H1 (cell line): ENCODE data around the gene FANCI. TPM values are rescaled to one million over a fixed set of nuclear protein-coding genes. Genes with fewer than 3 reads are reported as not detected.
A peak's percentile ranks its signal among the peaks of the same experiment; 100 is the strongest.

Experiments
- CTCF ChIA-PET: fragments of 300-600 bp; sonication (Branson Sonifier 250); formaldehyde crosslinking; loops from one replicate; lab custom pipeline; 2021; ENCODE audit not compliant: partially characterized antibody; lab: Charles Lee
- POLR2A ChIA-PET: fragments of 300-600 bp; sonication (Branson Sonifier 250); formaldehyde crosslinking; loops from one replicate; lab custom pipeline; 2021; ENCODE audit warnings: inconsistent platforms; ENCODE audit not compliant: partially characterized antibody; lab: Charles Lee
- DNase-seq, 2 experiments: peaks; one replicate each; pipeline versions ENCODE4 v3.0.0 to v3.0.0-alpha.2; 2010 to 2022; ENCODE audit warnings: low spot score in 2 of 2, low read depth in 1 of 2, mixed read lengths in 1 of 2
- FAIRE-seq: peaks from 2 replicates; lab custom pipeline; 2011; peaks lifted over from hg19 to GRCh38; lab: Jason Lieb, UNC
- H2AFZ ChIP-seq: 2 replicates; pipeline ENCODE4 v1.8.1; 2012; ENCODE audit warnings: low read length, inconsistent platforms
- H2AK5ac ChIP-seq: 2 replicates; pipeline ENCODE4 v1.6.1; 2013; ENCODE audit warnings: low read depth, low read length
- H2BK120ac ChIP-seq: replicated peaks from 2 replicates; pipeline ENCODE3; 2013; ENCODE audit warnings: low read depth, low read length, inconsistent platforms
- H2BK12ac ChIP-seq: 2 replicates; pipeline ENCODE4 v1.6.1; 2013; ENCODE audit warnings: low read depth, low read length
- H2BK15ac ChIP-seq: 2 replicates; pipeline ENCODE4 v1.6.1; 2013; ENCODE audit warnings: low read length
- H2BK20ac ChIP-seq: 2 replicates; pipeline ENCODE4 v1.6.1; 2013; ENCODE audit warnings: low read length
- H2BK5ac ChIP-seq: 2 replicates; pipeline ENCODE4 v1.6.1; 2013; ENCODE audit warnings: low read depth, low read length
- H3K14ac ChIP-seq: 2 replicates; pipeline ENCODE4 v1.6.1; 2013; ENCODE audit warnings: inconsistent platforms; ENCODE audit not compliant: insufficient read length
- H3K18ac ChIP-seq: 2 replicates; pipeline ENCODE4 v1.6.1; 2013; ENCODE audit warnings: low read length; ENCODE audit errors: extremely low read depth
- H3K23ac ChIP-seq: 2 replicates; pipeline ENCODE4 v1.6.1; 2013; ENCODE audit warnings: inconsistent platforms; ENCODE audit not compliant: insufficient read length
- H3K23me2 ChIP-seq: 2 replicates; pipeline ENCODE4 v1.6.1; 2013; ENCODE audit warnings: low read depth, low read length
- H3K27ac ChIP-seq: 2 replicates; pipeline ENCODE4 v1.6.1; 2011; ENCODE audit warnings: low read depth, low read length, inconsistent platforms
- H3K27me3 ChIP-seq, 4 experiments: replicated peaks in 1 of 4; 1 replicate in 1 of 4; 2 replicates in 3 of 4; pipeline versions ENCODE4 v1.6.1 to v1.8.1; 2011 to 2013; ENCODE audit warnings: low read length in 3 of 4, mild to moderate bottlenecking in 3 of 4, inconsistent platforms in 2 of 4, mixed read lengths in 2 of 4, moderate library complexity in 1 of 4; ENCODE audit not compliant: control insufficient read depth in 3 of 4, insufficient read depth in 3 of 4; ENCODE audit errors: extremely low read depth in 1 of 4
- H3K36me3 ChIP-seq, 4 experiments: 2 replicates each; pipeline versions ENCODE4 v1.6.1 to v1.8.1; 2011 to 2013; ENCODE audit warnings: mild to moderate bottlenecking in 4 of 4, low read length in 3 of 4, moderate library complexity in 2 of 4, control low read depth in 1 of 4, inconsistent platforms in 1 of 4; ENCODE audit not compliant: insufficient read depth in 4 of 4, control insufficient read depth in 2 of 4
- H3K4ac ChIP-seq: replicated peaks from 2 replicates; pipeline ENCODE3; 2013; ENCODE audit warnings: low read length, low read depth, mixed read lengths, inconsistent platforms; ENCODE audit not compliant: insufficient read length
- H3K4me1 ChIP-seq, 4 experiments: replicated peaks in 1 of 4; 1 replicate in 1 of 4; 2 replicates in 3 of 4; pipeline versions ENCODE4 v1.6.1 to v1.8.1; 2011 to 2013; ENCODE audit warnings: low read length in 3 of 4, inconsistent platforms in 2 of 4, mixed read lengths in 1 of 4; ENCODE audit not compliant: insufficient read depth in 4 of 4, control insufficient read depth in 3 of 4
- H3K4me2 ChIP-seq, 2 experiments: 2 replicates each; pipeline versions ENCODE4 v1.6.1 to v1.8.1; 2011 to 2013; ENCODE audit warnings: low read depth in 2 of 2, low read length in 2 of 2, control low read depth in 1 of 2, inconsistent platforms in 1 of 2, mild to moderate bottlenecking in 1 of 2; ENCODE audit not compliant: insufficient read depth in 1 of 2
- H3K4me3 ChIP-seq, 4 experiments: fragments of 200-600, 300-600 bp in 1 of 4; sonication (generic), shearing (Covaris generic), sonication (Bioruptor Twin) in 1 of 4; 2 replicates each; pipeline versions ENCODE4 v1.5.1 to v1.8.1; 2011 to 2016; ENCODE audit warnings: low read length in 4 of 4, low read depth in 3 of 4, control low read depth in 2 of 4, inconsistent platforms in 2 of 4, mild to moderate bottlenecking in 2 of 4, mixed read lengths in 1 of 4, moderate library complexity in 1 of 4; ENCODE audit not compliant: insufficient read depth in 2 of 4; ENCODE audit errors: extremely low read depth in 1 of 4
- H3K56ac ChIP-seq: replicated peaks from 2 replicates; pipeline ENCODE3; 2013; ENCODE audit warnings: low read depth, mild to moderate bottlenecking, mixed read lengths, low read length, inconsistent platforms; ENCODE audit not compliant: insufficient read length
- H3K79me1 ChIP-seq: 2 replicates; pipeline ENCODE4 v1.6.1; 2013; ENCODE audit warnings: low read depth, low read length, control low read depth
- H3K79me2 ChIP-seq, 2 experiments: 2 replicates each; pipeline versions ENCODE4 v1.6.1 to v1.8.1; 2012 to 2013; ENCODE audit warnings: low read length in 2 of 2, mild to moderate bottlenecking in 2 of 2, inconsistent platforms in 1 of 2; ENCODE audit not compliant: insufficient read depth in 2 of 2, control insufficient read depth in 1 of 2
- H3K9ac ChIP-seq, 4 experiments: replicated peaks in 1 of 4; 1 replicate in 1 of 4; 2 replicates in 3 of 4; pipeline versions ENCODE4 v1.6.1 to v1.8.1; 2011 to 2013; ENCODE audit warnings: low read depth in 3 of 4, low read length in 3 of 4, control low read depth in 2 of 4, mild to moderate bottlenecking in 2 of 4, moderate library complexity in 2 of 4, inconsistent platforms in 1 of 4; ENCODE audit errors: extremely low read depth in 1 of 4
- H3K9me3 ChIP-seq, 2 experiments: 2 replicates each; pipeline versions ENCODE4 v1.6.1 to v1.8.1; 2012 to 2013; ENCODE audit warnings: mild to moderate bottlenecking in 2 of 2, moderate library complexity in 2 of 2, control low read depth in 1 of 2, inconsistent platforms in 1 of 2, low read depth in 1 of 2, low read length in 1 of 2, mixed read lengths in 1 of 2; ENCODE audit not compliant: insufficient read depth in 2 of 2
- H4K20me1 ChIP-seq, 2 experiments: replicated peaks in 1 of 2; 2 replicates each; pipeline versions ENCODE3 to v1.8.1; 2011 to 2013; ENCODE audit warnings: inconsistent platforms in 2 of 2, low read length in 2 of 2, mild to moderate bottlenecking in 1 of 2; ENCODE audit not compliant: insufficient read depth in 2 of 2, control insufficient read depth in 1 of 2
- H4K5ac ChIP-seq: 2 replicates; pipeline ENCODE4 v1.6.1; 2013; ENCODE audit warnings: low read length, low read depth, mixed read lengths, inconsistent platforms; ENCODE audit not compliant: insufficient read length
- H4K8ac ChIP-seq: 2 replicates; pipeline ENCODE4 v1.8.0; 2013; ENCODE audit warnings: mild to moderate bottlenecking, moderate library complexity, low read length, inconsistent platforms; ENCODE audit not compliant: insufficient read depth; ENCODE audit errors: extremely low read depth
- H4K91ac ChIP-seq: replicated peaks from 2 replicates; pipeline ENCODE3; 2013; ENCODE audit warnings: low read length, mixed read lengths, inconsistent platforms; ENCODE audit not compliant: insufficient read length
- EP300 ChIP-seq, 2 experiments: IDR thresholded peaks; 1 replicate in 1 of 2; 2 replicates in 1 of 2; pipeline ENCODE4 v1.6.1; 2011 to 2012; ENCODE audit warnings: low read depth in 2 of 2, low read length in 2 of 2, mild to moderate bottlenecking in 2 of 2, borderline replicate concordance in 1 of 2, inconsistent platforms in 1 of 2, moderate library complexity in 1 of 2
- POLR2A ChIP-seq, 2 experiments: IDR thresholded peaks; 1 replicate in 1 of 2; 2 replicates in 1 of 2; pipeline ENCODE4 v1.6.1; 2011; ENCODE audit warnings: low read depth in 2 of 2, low read length in 2 of 2, mild to moderate bottlenecking in 2 of 2; ENCODE audit errors: control extremely low read depth in 1 of 2
- WGBS, 2 experiments: shearing (Covaris generic) in 1 of 2; methylation state at CpG; one replicate each; pipeline versions ENCODE4 v1.1.6 to v1.1.7; 2013 to 2015; ENCODE audit warnings: low lambda C conversion rate in 2 of 2, mixed read lengths in 2 of 2, inconsistent platforms in 1 of 2, low coverage in 1 of 2, missing lambda C conversion rate in 1 of 2; ENCODE audit not compliant: insufficient replicate concordance in 2 of 2, insufficient coverage in 1 of 2, insufficient read length in 1 of 2; ENCODE audit errors: extremely low coverage in 1 of 2, missing lambda C conversion rate in 1 of 2; 5-methylcytosine and 5-hydroxymethylcytosine counted together
- polyA plus RNA-seq, 7 experiments: library from polyadenylated mRNA; depleted of rRNA in 3 of 7; stranded (reverse) in 5 of 7; unstranded in 2 of 7; fragments of >200 nt in 5 of 7; fragments of 200-250 nt in 2 of 7; gene quantifications; 1 replicate in 5 of 7; 2 replicates in 1 of 7; 4 replicates in 1 of 7; pipeline versions ENCODE4 v1.2.1 to v1.2.3, GENCODE V29; 2011 to 2013; ENCODE audit warnings: missing spikeins in 2 of 7, mixed read lengths in 2 of 7
- total RNA-seq: library from RNA; stranded (reverse); fragmentation: NEBNext Ultra II Directional; extraction: Animal tissue kit (Norgen Biotek cat#: 25700); gene quantifications from 2 replicates; pipeline ENCODE4 v1.2.1, GENCODE V29; 2021

FANCI gene
- total and polyA plus RNA-seq, 2 of the 8 experiments (the other 6 are each of a cell fraction or from before 2014, with no cell fraction given), result 37.8 to 115 TPM

GRCh38 chr15:89316504-89316903 lies 72.7 kb downstream of the FANCI start:
- H4K20me1 ChIP-seq, result peaks cover 2 to 9% of the 10 kb centered on the region in 2 experiments
- H2AFZ ChIP-seq, result no peak overlapping the region
- ChIA-PET CTCF (interaction anchor here (1.7 to 6.8 kb wide), 3 partner anchors 13 to 109 kb away, joined by 3 to 54 read pairs (median 4); no protein-coding TSS in a partner anchor), POLR2A (interaction anchor here (1.5 to 20.0 kb wide), 2 partner anchors 11 to 14 kb away, joined by 3 to 250 read pairs; partner anchors contain the start of gene POLG)
- H2BK5ac ChIP-seq, result no peak overlapping the region
- no peak overlapping the region for H4K5ac ChIP-seq
- H2BK120ac ChIP-seq, result no peak overlapping the region
- 95% methylated on average over 5 of the region's 5 CpGs; no CpG with 5 or more reads in 1 of the 2 experiments for WGBS, 2 experiments
- no peak overlapping the region for H3K23ac ChIP-seq
- H3K36me3 ChIP-seq, result peaks cover 41 to 94% (median 79%) of the 10 kb centered on the region in 4 experiments
- no peak overlapping the region for H3K4me3 ChIP-seq
- peaks cover 2% of the 10 kb centered on the region; the same call in 1 of the 2 replicates for H3K79me1 ChIP-seq
- no peak overlapping the region for H3K4me2 ChIP-seq
- H2BK15ac ChIP-seq, result no peak overlapping the region
- no peaks in the 10 kb centered on the region for H3K9me3 ChIP-seq
- FAIRE-seq (no peak), DNase-seq (no peak)
- H3K79me2 ChIP-seq, result no peaks in the 10 kb centered on the region
- no peak overlapping the region for H3K27ac ChIP-seq
- no peak overlapping the region for H3K9ac ChIP-seq
- H3K23me2 ChIP-seq, result no peaks in the 10 kb centered on the region; the same call in 1 of the 2 replicates
- H3K4ac ChIP-seq, result no peak overlapping the region
- no peak overlapping the region for H2BK20ac ChIP-seq
- TF ChIP-seq EP300 (IDR thresholded peaks at IDR 0.05; ENCODE audit: borderline replicate concordance in 1 of 2, low read depth in 2 of 2, low read length in 2 of 2) (no peak), POLR2A (IDR thresholded peaks at IDR 0.05; ENCODE audit: control extremely low read depth in 1 of 2, low read depth in 2 of 2, low read length in 2 of 2) (peak in 1 of 2 experiments; percentile 6; a peak in 1 of 3 replicates)
- H3K4me1 ChIP-seq, result no peaks in the 10 kb centered on the region
- no peak overlapping the region for H2BK12ac ChIP-seq
- no peak overlapping the region for H3K18ac ChIP-seq
- no peak overlapping the region for H3K56ac ChIP-seq
- no peak overlapping the region for H3K14ac ChIP-seq
- no peak overlapping the region for H4K8ac ChIP-seq
- no peak overlapping the region for H2AK5ac ChIP-seq
- H4K91ac ChIP-seq, result no peak overlapping the region
- no peaks in the 10 kb centered on the region for H3K27me3 ChIP-seq
